HepG2 (cell line): ENCODE measurements around the gene PLXNA3. TPM values are rescaled to one million over a fixed set of nuclear protein-coding genes. Genes with fewer than 3 reads are reported as not detected.

Experiments
- ASH2L ChIP-seq: fragments of 300-600, 200-600 bp; sonication (generic); IDR thresholded peaks from 2 replicates; pipeline ENCODE4 v1.7.0; 2017; ENCODE audit warnings: low read depth, mild to moderate bottlenecking, moderate library complexity, mixed read lengths, low read length; ENCODE audit not compliant: insufficient read length
- ATF7-NPFF ChIP-seq: sonication (generic); formaldehyde crosslinking; IDR thresholded peaks from 2 replicates; pipeline ENCODE4 v1.8.1; 2023; ENCODE audit warnings: mild to moderate bottlenecking, low read depth, missing genetic modification reagents, moderate library complexity
- CENPT ChIP-seq: sonication (generic); formaldehyde crosslinking; IDR thresholded peaks from 2 replicates; pipeline ENCODE4 v1.8.0; 2022; ENCODE audit warnings: low read depth, mild to moderate bottlenecking, moderate library complexity, missing genetic modification reagents
- EED ChIP-seq: sonication (generic); formaldehyde crosslinking; IDR thresholded peaks from 2 replicates; pipeline ENCODE4 v1.5.0; 2020; ENCODE audit warnings: mild to moderate bottlenecking, missing genetic modification reagents
- EZH2 ChIP-seq: conservative IDR thresholded peaks from 2 replicates; pipeline ENCODE4 v1.6.1; 2012; ENCODE audit warnings: mild to moderate bottlenecking, low read depth, low read length, moderate library complexity
- FOXA1 ChIP-seq, 2 experiments: fragments of 450-650 bp in 1 of 2; sonication (generic) in 1 of 2; formaldehyde crosslinking in 1 of 2; IDR thresholded peaks; 2 replicates each; pipeline versions ENCODE4 v1.4.0 to v1.6.1; 2016 to 2020; ENCODE audit warnings: missing genetic modification reagents in 1 of 2
- HIC2 ChIP-seq: sonication (generic); formaldehyde crosslinking; IDR thresholded peaks from 2 replicates; pipeline ENCODE4 v1.9.0; 2022; ENCODE audit warnings: low read depth, missing genetic modification reagents
- HNF4G ChIP-seq, 2 experiments: sonication (generic) in 1 of 2; formaldehyde crosslinking in 1 of 2; IDR thresholded peaks; 2 replicates each; pipeline versions ENCODE4 v1.4.0 to v1.6.1; 2011 to 2020; ENCODE audit warnings: borderline replicate concordance in 2 of 2, low read depth in 2 of 2, mild to moderate bottlenecking in 2 of 2, low read length in 1 of 2, missing genetic modification reagents in 1 of 2, moderate library complexity in 1 of 2
- MIER2 ChIP-seq: IDR thresholded peaks from 2 replicates; pipeline ENCODE4 v1.6.1; 2016; ENCODE audit warnings: missing biosample characterization, missing genetic modification reagents
- MIER3 ChIP-seq: IDR thresholded peaks from 2 replicates; pipeline ENCODE4 v1.6.1; 2016; ENCODE audit warnings: missing compliant biosample characterization, borderline replicate concordance
- MLX ChIP-seq: IDR thresholded peaks from 2 replicates; pipeline ENCODE4 v1.6.1; 2016
- SNAI1 ChIP-seq: sonication (generic); formaldehyde crosslinking; IDR thresholded peaks from 2 replicates; pipeline ENCODE4 v1.5.0; 2020; ENCODE audit warnings: mild to moderate bottlenecking, missing genetic modification reagents, borderline replicate concordance
- STAT5B ChIP-seq: sonication (generic); formaldehyde crosslinking; IDR thresholded peaks from 2 replicates; pipeline ENCODE4 v1.4.0; 2020; ENCODE audit warnings: missing genetic modification reagents
- XBP1 ChIP-seq: sonication (generic); formaldehyde crosslinking; IDR thresholded peaks from 2 replicates; pipeline ENCODE4 v1.5.0; 2020; ENCODE audit warnings: missing genetic modification reagents
- ZIK1 ChIP-seq: sonication (generic); formaldehyde crosslinking; IDR thresholded peaks from 2 replicates; pipeline ENCODE4 v1.5.0; 2020; ENCODE audit warnings: mild to moderate bottlenecking, low read depth, missing genetic modification reagents, borderline replicate concordance
- ZNF101 ChIP-seq: sonication (generic); formaldehyde crosslinking; IDR thresholded peaks from 2 replicates; pipeline ENCODE4 v1.4.0; 2020; ENCODE audit warnings: mild to moderate bottlenecking, low read depth, missing genetic modification reagents, borderline replicate concordance
- ZNF24 ChIP-seq: fragments of 450-650 bp; IDR thresholded peaks from 2 replicates; pipeline ENCODE4 v1.6.1; 2017; ENCODE audit warnings: antibody characterized with exemption, mild to moderate bottlenecking
- ZNF343 ChIP-seq: sonication (generic); formaldehyde crosslinking; IDR thresholded peaks from 2 replicates; pipeline ENCODE4 v1.4.0; 2020; ENCODE audit warnings: mild to moderate bottlenecking, missing genetic modification reagents
- ZNF382 ChIP-seq: sonication (generic); formaldehyde crosslinking; IDR thresholded peaks from 2 replicates; pipeline ENCODE4 v1.5.0; 2020; ENCODE audit warnings: missing genetic modification reagents, mild to moderate bottlenecking, borderline replicate concordance
- ZNF530 ChIP-seq: sonication (generic); formaldehyde crosslinking; IDR thresholded peaks from 2 replicates; pipeline ENCODE4 v1.5.0; 2020; ENCODE audit warnings: low read depth, mild to moderate bottlenecking, missing genetic modification reagents
- ZNF557 ChIP-seq: sonication (generic); formaldehyde crosslinking; IDR thresholded peaks from 2 replicates; pipeline ENCODE4 v1.4.0; 2020; ENCODE audit warnings: missing genetic modification reagents
- ZNF775 ChIP-seq: sonication (generic); formaldehyde crosslinking; IDR thresholded peaks from 2 replicates; pipeline ENCODE4 v1.4.0; 2020; ENCODE audit warnings: missing genetic modification reagents, mild to moderate bottlenecking, moderate library complexity, borderline replicate concordance
- ZNF780A ChIP-seq: sonication (generic); formaldehyde crosslinking; IDR thresholded peaks from 2 replicates; pipeline ENCODE4 v1.8.0; 2022; ENCODE audit warnings: mild to moderate bottlenecking, missing genetic modification reagents, moderate library complexity
- polyA plus RNA-seq, 8 experiments: library from polyadenylated mRNA; depleted of rRNA in 3 of 8; stranded (reverse) in 7 of 8; unstranded in 1 of 8; fragments of >200 nt; fragmentation: Illumina TruSeq in 4 of 8; extraction: Trizol in 4 of 8; gene quantifications; 2 replicates each; pipeline versions ENCODE4 v1.2.1 to v1.2.3, GENCODE V29; 2011 to 2016; ENCODE audit warnings: low read depth in 4 of 8, missing spikeins in 1 of 8, mixed read lengths in 1 of 8; ENCODE audit not compliant: insufficient read depth in 1 of 8
- total RNA-seq, 5 experiments: library from RNA; depleted of rRNA; stranded (reverse); fragments of >200 nt; fragmentation: Illumina TruSeq; extraction: Trizol; gene quantifications; 2 replicates each; pipeline ENCODE4 v1.2.3, GENCODE V29; 2016; ENCODE audit warnings: low read depth in 1 of 5
- TF ChIP-seq, protein P1 (sequence below): sonication (generic); formaldehyde crosslinking; IDR thresholded peaks from 2 replicates; pipeline ENCODE4 v1.5.0; 2020; ENCODE audit warnings: mild to moderate bottlenecking, missing genetic modification reagents

PLXNA3 gene
- total and polyA plus RNA-seq, 2 of the 13 experiments (the other 11 are each of a cell fraction or from before 2014, with no cell fraction given), result 5.8 to 20.6 TPM

DNA sequence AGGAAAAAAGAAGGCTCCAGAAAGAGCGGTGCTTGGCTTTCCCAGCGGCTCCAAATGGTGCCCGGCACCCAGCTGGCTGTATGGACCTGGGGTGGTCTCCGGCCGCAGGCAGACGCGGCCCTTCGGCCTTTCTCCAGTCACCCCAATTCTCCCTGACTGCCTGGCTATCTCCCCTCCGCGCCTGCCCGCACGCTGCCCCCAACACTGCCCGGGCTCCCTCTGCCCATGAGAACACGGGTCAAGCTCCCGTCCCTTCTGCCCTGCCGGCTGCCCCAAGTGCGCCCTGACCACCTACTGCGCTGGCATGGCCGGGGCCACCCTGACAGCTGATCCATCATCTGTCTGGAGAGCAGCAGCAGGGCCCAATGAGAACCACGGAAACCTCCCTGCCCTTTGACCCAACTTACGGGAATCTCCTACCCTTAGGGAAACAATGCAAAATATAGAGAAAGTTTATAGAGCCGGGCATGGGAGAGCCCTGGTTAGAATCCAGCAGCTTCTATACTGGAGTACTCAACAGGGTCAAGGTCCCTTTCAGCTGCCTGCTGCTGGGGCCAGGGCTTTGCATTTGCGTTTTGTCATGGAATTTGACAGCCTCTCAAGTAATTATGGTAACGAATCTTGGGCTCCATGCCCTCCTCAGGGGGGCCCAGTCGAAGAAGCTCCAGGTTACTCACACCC is 59.2 kb downstream of the PLXNA3 start (continued):
- TF ChIP-seq EZH2 (no peak), MLX (CRISPR knock-in tag) (no peak), SNAI1 (CRISPR knock-in tag) (no peak), EED (CRISPR knock-in tag) (no peak), ASH2L (no peak), ZIK1 (CRISPR knock-in tag) (no peak), MIER2 (no peak), XBP1 (CRISPR knock-in tag) (no peak), MIER3 (peak; percentile 17; the same call in 1 of the 2 replicates), ZNF780A (CRISPR knock-in tag) (no peak), ATF7-NPFF (CRISPR knock-in tag) (no peak), ZNF530 (CRISPR knock-in tag) (no peak), HIC2 (CRISPR knock-in tag) (no peak), HNF4G (IDR thresholded peaks at IDR 0.05; ENCODE audit: borderline replicate concordance, low read depth, low read length) (peak; percentile 7; the same call in 1 of the 2 replicates), HNF4G (CRISPR knock-in tag; IDR thresholded peaks at IDR 0.05; ENCODE audit: borderline replicate concordance, low read depth) (no peak), ZNF343 (CRISPR knock-in tag) (no peak), FOXA1 (IDR thresholded peaks at IDR 0.05) (no peak), FOXA1 (CRISPR knock-in tag; IDR thresholded peaks at IDR 0.05) (no peak), ZNF382 (CRISPR knock-in tag) (no peak), ZNF101 (CRISPR knock-in tag) (no peak), STAT5B (CRISPR knock-in tag) (no peak), ZNF775 (no peak), CENPT (no peak), ZNF557 (CRISPR knock-in tag) (no peak), ZNF24 (no peak)
- TF ChIP-seq, protein P1, sequence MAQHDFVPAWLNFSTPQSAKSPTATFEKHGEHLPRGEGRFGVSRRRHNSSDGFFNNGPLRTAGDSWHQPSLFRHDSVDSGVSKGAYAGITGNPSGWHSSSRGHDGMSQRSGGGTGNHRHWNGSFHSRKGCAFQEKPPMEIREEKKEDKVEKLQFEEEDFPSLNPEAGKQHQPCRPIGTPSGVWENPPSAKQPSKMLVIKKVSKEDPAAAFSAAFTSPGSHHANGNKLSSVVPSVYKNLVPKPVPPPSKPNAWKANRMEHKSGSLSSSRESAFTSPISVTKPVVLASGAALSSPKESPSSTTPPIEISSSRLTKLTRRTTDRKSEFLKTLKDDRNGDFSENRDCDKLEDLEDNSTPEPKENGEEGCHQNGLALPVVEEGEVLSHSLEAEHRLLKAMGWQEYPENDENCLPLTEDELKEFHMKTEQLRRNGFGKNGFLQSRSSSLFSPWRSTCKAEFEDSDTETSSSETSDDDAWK, result no peak
